Astrocyte of the cerebellum (primary cell): ENCODE measurements around the gene LBH.

Experiments
- DNase-seq: peaks from one replicate; pipeline ENCODE4 v3.0.0-alpha.2; 2011; ENCODE audit warnings: low read depth
- H3K4me3 ChIP-seq: 2 replicates; pipeline ENCODE4 v1.5.1; 2011; ENCODE audit warnings: mild to moderate bottlenecking, low read depth, low read length, moderate library complexity
- in situ Hi-C: cut with HindIII; loops from 2 replicates; pipeline ENCODE4 v1.10.0; 2017; ENCODE audit warnings: low sequenced_read_pairs
- TF ChIP-seq, protein P1 (sequence below): IDR thresholded peaks from 2 replicates; pipeline ENCODE4 v1.5.1; 2012; ENCODE audit warnings: low read length, low read depth, moderate library complexity, mild to moderate bottlenecking; ENCODE audit errors: missing control alignments

The LBH gene

DNA sequence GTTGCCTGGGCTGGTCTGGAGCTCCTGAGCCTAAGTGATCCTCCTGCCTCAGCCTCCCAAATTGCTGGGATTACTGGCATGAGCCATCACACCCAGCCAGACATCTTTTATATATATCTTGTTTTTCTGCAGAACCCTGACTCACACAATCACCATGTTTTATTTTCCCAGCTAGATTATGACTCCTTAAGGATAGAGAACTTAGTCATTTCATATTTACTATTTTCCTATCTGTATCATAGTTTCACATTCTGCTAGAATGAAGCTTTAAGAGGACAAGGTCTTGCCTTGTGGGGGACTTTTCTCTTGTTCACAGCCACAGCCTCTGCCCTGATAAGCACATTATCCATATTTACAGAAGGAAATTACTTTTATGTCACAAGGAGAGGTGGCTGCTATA is 73.9 kb downstream of the LBH start:
- DNase-seq: no peak
- TF ChIP-seq, protein P1, sequence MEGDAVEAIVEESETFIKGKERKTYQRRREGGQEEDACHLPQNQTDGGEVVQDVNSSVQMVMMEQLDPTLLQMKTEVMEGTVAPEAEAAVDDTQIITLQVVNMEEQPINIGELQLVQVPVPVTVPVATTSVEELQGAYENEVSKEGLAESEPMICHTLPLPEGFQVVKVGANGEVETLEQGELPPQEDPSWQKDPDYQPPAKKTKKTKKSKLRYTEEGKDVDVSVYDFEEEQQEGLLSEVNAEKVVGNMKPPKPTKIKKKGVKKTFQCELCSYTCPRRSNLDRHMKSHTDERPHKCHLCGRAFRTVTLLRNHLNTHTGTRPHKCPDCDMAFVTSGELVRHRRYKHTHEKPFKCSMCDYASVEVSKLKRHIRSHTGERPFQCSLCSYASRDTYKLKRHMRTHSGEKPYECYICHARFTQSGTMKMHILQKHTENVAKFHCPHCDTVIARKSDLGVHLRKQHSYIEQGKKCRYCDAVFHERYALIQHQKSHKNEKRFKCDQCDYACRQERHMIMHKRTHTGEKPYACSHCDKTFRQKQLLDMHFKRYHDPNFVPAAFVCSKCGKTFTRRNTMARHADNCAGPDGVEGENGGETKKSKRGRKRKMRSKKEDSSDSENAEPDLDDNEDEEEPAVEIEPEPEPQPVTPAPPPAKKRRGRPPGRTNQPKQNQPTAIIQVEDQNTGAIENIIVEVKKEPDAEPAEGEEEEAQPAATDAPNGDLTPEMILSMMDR: no peak
- in situ Hi-C loops: no loop called here
- H3K4me3 ChIP-seq: no peak overlapping the region

DNA sequence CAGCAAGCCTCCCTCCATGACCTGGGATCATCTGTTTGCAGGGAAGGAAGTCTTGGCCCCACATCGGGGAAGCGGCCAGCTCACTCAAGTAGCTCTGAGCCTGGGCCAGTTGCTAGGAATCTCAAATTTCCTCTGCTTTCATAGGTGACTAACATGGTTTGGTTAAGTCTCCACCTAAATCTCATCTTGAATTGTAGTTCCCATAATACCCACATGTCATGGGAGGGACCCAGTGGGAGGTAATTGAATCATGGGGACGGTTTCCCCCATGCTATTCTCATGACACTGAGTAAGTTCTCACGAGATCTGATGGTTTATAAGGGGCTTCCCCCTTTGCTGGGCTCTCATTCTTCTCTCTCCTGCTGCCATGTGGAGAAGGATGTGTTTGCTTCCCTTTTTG is 75.2 kb downstream of the LBH start:
- DNase-seq: no peak
- in situ Hi-C loops: no loop called here
- TF ChIP-seq, protein P1: no peak
- no peak overlapping the region for H3K4me3 ChIP-seq

DNA sequence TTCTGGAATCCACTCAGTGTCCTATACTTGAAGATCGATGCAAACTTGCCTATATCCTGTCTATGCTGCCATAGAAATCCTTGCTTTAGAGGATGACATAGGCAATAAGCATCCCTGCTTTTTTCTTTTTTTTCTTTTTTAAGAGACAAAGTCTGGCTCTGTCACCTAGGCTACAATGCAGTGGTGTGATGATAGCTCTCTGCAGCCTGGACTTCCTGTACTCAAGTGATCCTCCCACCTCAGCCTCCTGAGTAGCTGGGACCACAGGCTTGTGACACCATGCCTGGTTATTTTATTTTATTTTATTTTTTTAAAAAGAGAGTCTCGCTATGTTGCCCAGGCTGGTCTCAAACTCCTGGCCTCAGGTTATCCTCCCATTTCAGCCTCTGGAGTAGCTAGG is 76.9 kb downstream of the LBH start:
- in situ Hi-C loops: no loop called here
- H3K4me3 ChIP-seq: no peak overlapping the region
- TF ChIP-seq, protein P1: no peak
- DNase-seq: no peak
